GM20431 (cell line): ENCODE data around the gene PSORS1C1.

Experiments used
- in situ Hi-C: fragments of 300-500 bp; cut with MseI, MboI; formaldehyde crosslinking; loops from one replicate; pipeline ENCODE4 v1.15.0; 2020; ENCODE audit warnings: low sequenced_read_pairs; ENCODE audit not compliant: unreplicated experiment

Gene PSORS1C1

DNA sequence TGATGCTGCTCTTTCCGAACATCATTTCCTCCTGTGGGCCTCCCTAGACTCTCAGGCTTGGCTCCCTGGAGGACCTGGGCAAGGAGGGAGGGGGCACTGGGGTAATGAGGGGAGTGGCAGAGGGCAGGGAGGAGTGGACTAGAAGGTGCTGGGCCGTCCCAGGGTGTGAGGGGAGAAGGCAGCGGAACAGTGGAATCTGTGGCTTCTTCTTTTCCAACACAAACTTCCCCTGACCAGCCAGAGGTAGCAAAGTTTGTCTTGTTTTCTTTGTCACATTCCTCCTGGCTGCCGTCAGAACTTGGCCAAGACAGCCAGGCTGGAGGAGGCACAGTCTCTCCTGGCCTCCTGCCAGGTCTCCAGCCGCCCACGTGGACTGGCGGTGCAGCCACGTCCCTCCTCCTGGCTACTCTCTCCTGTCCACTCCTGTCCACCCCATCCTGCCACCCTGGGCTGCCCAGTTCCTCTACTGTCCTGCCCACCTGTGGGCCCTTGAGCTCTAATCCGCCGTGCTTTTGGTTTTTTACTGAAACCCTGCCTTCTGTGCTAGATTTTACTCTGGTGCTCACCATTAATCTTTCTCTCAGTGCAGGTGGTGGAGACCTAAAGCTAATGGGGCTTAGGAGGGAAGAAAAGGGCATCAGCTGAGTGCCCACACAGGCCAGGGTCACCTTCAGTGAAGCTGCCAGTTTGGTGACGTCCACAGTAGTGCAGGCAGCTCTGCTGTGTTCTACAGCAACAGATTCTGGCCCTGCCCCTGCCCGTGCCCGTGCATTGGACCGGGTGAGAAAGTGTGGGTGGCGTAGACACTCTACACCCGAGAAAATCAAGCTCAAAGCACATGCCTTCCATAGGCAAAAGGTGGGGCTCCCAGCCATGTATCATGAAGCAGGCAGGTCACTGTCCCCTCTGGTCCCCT lies 8.4 kb downstream of the PSORS1C1 start:
- in situ Hi-C loops, result no loop called here

DNA sequence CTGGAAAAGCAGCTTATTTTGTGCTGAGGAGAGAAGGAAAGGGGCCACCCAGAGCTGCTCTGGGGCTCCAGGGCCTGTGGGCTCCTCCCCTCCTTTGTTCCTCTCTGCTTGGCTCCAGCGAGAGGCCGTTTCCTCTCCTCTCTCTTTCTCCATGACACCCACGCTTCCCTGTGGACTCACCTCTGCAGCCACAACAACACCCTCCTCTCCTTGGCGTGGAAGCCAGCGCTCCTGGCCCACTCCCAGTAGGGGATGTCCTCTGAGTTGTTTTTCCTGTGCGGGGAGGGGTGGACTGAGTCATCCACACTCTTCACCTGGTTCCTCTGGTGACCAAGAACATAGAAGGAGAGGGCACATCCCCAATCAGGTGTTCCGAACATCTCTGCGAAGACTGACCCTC lies 10.6 kb downstream of the PSORS1C1 start:
- in situ Hi-C loops, result no loop called here

GRCh38 chr6:31125586-31126363 lies 11.2 kb downstream of the PSORS1C1 start:
- in situ Hi-C loops, result no loop called here

GRCh38 chr6:31126396-31127175 lies 12.0 kb downstream of the PSORS1C1 start:
- in situ Hi-C loops, result no loop called here

DNA sequence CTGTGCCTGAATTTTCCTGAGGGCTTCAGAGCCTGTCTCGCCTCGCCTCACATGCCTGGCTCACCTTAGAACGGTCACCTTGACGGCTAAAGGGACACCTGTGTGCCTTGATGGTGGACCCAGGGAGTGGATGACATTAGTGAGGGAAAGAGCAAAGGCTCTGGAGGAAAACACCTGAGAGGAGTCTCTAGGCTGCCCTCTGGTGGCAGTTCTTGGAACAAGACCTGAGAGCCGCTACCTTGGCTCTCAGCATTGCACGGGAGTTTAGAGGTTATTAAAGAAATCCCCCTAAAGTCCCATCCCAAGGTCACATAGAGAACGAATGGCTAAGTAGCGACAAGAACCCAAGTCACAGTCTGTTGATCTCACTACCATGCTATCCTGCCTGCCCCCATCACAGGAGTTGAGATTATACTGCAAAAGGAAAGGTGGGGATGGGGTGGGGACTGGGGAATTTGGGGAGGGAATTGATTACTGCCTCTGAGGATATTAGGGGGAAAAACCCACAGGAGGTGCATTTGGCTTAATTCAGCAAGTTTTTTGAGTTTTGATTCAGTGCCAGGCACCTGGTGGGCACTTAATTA lies 13.6 kb downstream of the PSORS1C1 start:
- in situ Hi-C loops, result no loop called here

GRCh38 chr6:31129130-31129529 lies 14.5 kb downstream of the PSORS1C1 start:
- in situ Hi-C loops, result no loop called here

GRCh38 chr6:31130751-31131150 lies 16.2 kb downstream of the PSORS1C1 start:
- in situ Hi-C loops, result loop anchor here (10.0 kb wide), 2 partner anchors 64 to 234 kb away; no protein-coding TSS in a partner anchor

DNA sequence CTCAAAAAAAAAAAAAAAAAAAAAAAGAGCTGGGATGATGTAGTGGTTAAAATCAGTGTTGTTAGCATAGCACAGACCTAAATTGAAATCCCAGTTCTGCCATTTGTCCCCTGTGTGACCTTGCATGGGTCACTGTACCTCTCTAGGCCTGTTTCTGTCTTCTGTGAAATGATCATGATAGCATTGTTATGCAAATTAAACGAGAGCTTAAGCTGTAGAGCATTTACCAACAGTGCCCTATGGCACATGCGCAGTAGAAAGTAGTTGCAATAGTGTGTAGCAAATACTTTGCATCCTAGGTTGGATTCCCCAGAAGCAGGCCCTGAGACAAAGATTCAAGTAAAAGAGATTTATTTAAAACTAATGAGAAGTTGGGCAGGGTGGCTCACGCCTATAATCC lies 17.0 kb downstream of the PSORS1C1 start:
- in situ Hi-C loops, result loop anchor here (10.0 kb wide), 2 partner anchors 63 to 233 kb away; no protein-coding TSS in a partner anchor

GRCh38 chr6:31132806-31133205 lies 18.2 kb downstream of the PSORS1C1 start:
- in situ Hi-C loops, result loop anchor here (10.0 kb wide), 2 partner anchors 62 to 232 kb away; no protein-coding TSS in a partner anchor

GRCh38 chr6:31135710-31136109 lies 21.1 kb downstream of the PSORS1C1 start:
- in situ Hi-C loops, result loop anchor here (10.0 kb wide), 2 partner anchors 59 to 229 kb away; no protein-coding TSS in a partner anchor

DNA sequence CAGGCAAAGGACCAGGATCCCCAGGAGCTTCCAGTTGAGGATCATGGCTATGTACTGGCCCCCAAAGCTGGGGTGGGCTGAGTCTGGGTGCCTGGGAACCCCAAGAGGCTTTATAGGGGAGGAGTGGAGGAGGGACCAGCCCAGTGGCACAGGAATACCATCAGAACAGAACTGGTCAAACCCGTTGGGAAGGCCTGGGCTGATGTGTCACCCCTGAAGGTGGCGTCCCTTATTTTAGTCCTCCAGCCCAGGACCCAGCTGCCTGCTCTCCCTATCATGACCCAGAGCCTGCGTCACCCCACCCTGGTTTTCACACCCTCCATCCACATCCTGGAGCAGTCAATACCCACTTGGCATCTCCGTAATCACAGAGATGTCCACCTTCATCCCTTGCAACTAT lies 24.4 kb downstream of the PSORS1C1 start, which contains the start of gene PSORS1C2:
PSORS1C2 (minus strand) TSS at position 85 of the 400 bp plus-strand sequence; CDS start at position 45, 40 bp downstream.
- in situ Hi-C loops, result loop anchor here (10.0 kb wide), 2 partner anchors 56 to 226 kb away; no protein-coding TSS in a partner anchor

- in situ Hi-C loops, result loop anchor here (10.0 kb wide), 2 partner anchors 55 to 225 kb away; no protein-coding TSS in a partner anchor
Measured at GRCh38 chr6:31139599-31139998, 25.0 kb downstream of the PSORS1C1 start.

- in situ Hi-C loops, result no loop called here
Measured at GRCh38 chr6:31140643-31141042, 26.0 kb downstream of the PSORS1C1 start.

DNA sequence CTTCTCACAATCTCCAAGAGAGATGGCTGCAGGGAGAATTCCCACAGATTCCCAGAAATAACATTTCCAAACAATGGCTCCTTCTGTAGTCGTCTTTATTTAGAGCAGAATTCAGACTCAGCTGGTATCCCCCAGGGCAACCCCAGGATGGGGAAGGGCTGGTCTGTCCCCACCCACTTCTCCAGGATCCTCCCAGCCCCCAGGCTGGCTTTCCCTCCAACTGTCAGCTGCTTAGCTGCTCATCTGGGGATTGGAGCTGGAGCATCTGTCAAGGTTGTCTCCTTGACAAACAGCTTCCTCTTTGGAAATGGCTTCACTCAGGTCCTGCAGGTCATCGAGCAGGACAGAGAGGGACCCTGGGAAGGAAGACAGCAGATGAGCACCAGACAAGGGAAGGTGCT lies 27.8 kb downstream of the PSORS1C1 start:
- in situ Hi-C loops, result no loop called here

DNA sequence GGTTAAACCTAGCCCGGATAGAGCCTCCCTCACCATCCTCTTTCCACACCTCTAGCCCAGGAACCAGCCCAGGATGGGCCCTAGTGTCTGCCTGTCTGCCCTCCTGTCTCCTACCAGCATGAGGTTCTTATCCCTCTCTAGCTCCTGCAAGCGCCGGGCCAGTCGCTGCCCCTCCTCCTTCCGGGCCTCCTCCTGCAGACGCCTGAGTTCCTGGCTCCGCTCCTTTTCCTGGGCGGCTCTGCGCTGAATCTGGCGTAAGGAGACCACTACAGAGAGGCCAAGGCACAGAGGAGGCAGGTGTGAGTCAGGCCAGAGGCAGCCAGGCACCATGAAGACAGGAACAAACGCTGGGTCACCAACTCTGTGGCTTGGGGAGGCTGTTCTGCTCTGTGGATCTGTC lies 28.5 kb downstream of the PSORS1C1 start:
- in situ Hi-C loops, result no loop called here

DNA sequence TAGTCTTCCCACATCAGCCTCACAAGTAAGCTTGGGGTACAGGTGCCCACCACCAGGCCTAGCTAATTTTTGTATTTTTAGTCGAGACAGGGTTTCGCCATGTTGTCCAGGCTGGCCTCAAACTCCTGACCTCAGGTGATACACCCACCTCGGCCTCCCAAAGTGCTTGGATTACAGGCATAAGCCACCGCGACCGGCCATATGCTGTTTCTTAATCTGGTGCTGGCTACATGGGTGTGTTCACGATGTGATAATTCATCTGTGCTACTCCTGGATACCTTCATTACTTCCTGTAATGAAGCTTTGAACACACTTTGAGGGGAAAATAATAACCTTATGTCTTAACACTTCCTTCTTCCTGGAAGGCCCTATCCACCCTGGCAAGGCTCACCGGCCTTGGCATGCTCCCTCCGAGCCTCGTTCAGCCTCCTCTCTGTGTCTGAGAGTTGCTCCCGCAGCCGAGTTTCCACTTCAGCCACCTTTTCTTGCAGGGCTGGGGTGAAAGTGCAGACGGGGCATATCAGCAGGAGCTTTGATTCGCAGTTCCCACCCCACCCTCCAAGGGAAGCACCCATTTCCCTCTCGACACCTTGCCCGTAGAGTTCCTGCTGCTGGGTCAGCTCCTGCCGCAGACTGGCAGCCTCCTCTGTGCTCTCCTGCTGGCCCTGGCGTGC lies 29.8 kb downstream of the PSORS1C1 start:
- in situ Hi-C loops, result no loop called here

- in situ Hi-C loops, result no loop called here
Measured at GRCh38 chr6:31144970-31145340, 30.4 kb downstream of the PSORS1C1 start.

- in situ Hi-C loops, result no loop called here
Measured at GRCh38 chr6:31145386-31145785, 30.8 kb downstream of the PSORS1C1 start.
